SH-SY5Y (cell line): ENCODE data around the gene CRACDL.

Experiments
- GATA2 ChIP-seq: IDR thresholded peaks from 2 replicates; pipeline ENCODE4 v1.6.1; 2011; ENCODE audit warnings: mild to moderate bottlenecking, low read depth, low read length
- GATA3 ChIP-seq: IDR thresholded peaks from 2 replicates; pipeline ENCODE4 v1.6.1; 2011; ENCODE audit warnings: low read depth, mild to moderate bottlenecking, low read length, moderate library complexity

GRCh38 chr2:98782570-98782969 is 153.5 kb downstream of the CRACDL start:
- TF ChIP-seq GATA2 (no peak), GATA3 (no peak)
